Measurements from ENCODE around the gene REXO4. TPM values are rescaled to one million over a fixed set of nuclear protein-coding genes. Genes with fewer than 3 reads are reported as not detected.

The REXO4 gene
- total RNA-seq, 1 experiment from 2014 or later = 43.6 TPM

- POLR2A ChIA-PET = no interaction called here
- H3K4me1 Mint-ChIP-seq (ENCODE audit: low read depth, unreplicated experiment) = no peaks in the 10 kb centered on the region
Observed at GRCh38 chr9:133380734-133381133, 37.1 kb downstream of the REXO4 start.

GRCh38 chr9:133379153-133380086 lies 38.4 kb downstream of the REXO4 start:
- CTCF ChIA-PET = no interaction called here
- H3K4me3 Mint-ChIP-seq (ENCODE audit: unreplicated experiment) = no peak overlapping the region
- 0 out of 2 replicates have a peak, but pooled peaks cover under 1% of the 10 kb centered on the region for H3K4me1 ChIP-seq
- DNase-seq = no peak
- H3K27me3 ChIP-seq (replicated peaks; ENCODE audit: control insufficient read depth, insufficient read depth, low read length) = no peaks in the 10 kb centered on the region
- BruUV-seq (replicated peaks) = no TSS peak
- TF ChIP-seq CTCF (IDR thresholded peaks at IDR 0.05; ENCODE audit: insufficient read depth in 1 of 2, low read depth in 1 of 2, low read length in 1 of 2, severe bottlenecking in 1 of 2, unreplicated experiment in 1 of 2) = no peak
- H3K36me3 ChIP-seq (ENCODE audit: control insufficient read depth, insufficient read depth, low read length) = no peaks in the 10 kb centered on the region
- POLR2A ChIA-PET = no interaction called here
- intact Hi-C loops (cut with micrococcal nuclease; ENCODE audit: unreplicated experiment) = no loop called here
- no peak overlapping the region for H3K27ac Mint-ChIP-seq (ENCODE audit: unreplicated experiment)
- H3K36me3 Mint-ChIP-seq (ENCODE audit: insufficient read depth, unreplicated experiment) = peaks cover 15% of the 10 kb centered on the region
- H3K9me3 Mint-ChIP-seq (ENCODE audit: unreplicated experiment) = no peaks in the 10 kb centered on the region
- H3K4me3 ChIP-seq (ENCODE audit: low read depth, low read length) = no peak overlapping the region
- H3K27me3 Mint-ChIP-seq (ENCODE audit: insufficient read depth, unreplicated experiment) = no peaks in the 10 kb centered on the region
- no peaks in the 10 kb centered on the region for H3K4me1 Mint-ChIP-seq (ENCODE audit: low read depth, unreplicated experiment)
- no peaks in the 10 kb centered on the region for H3K9me3 ChIP-seq

More at GRCh38 chr9:133380734-133381133, 37.1 kb downstream of the REXO4 start:
- no peak overlapping the region for H3K4me3 Mint-ChIP-seq (ENCODE audit: unreplicated experiment)
- CTCF ChIA-PET = no interaction called here
- peaks cover 5% of the 10 kb centered on the region for H3K36me3 Mint-ChIP-seq (ENCODE audit: insufficient read depth, unreplicated experiment)
- H3K27me3 ChIP-seq (replicated peaks; ENCODE audit: control insufficient read depth, insufficient read depth, low read length) = no peaks in the 10 kb centered on the region
- no peak overlapping the region for H3K27ac Mint-ChIP-seq (ENCODE audit: unreplicated experiment)
- BruUV-seq (replicated peaks) = no TSS peak
- no peak for TF ChIP-seq CTCF (IDR thresholded peaks at IDR 0.05; ENCODE audit: insufficient read depth in 1 of 2, low read depth in 1 of 2, low read length in 1 of 2, severe bottlenecking in 1 of 2, unreplicated experiment in 1 of 2)
- no peaks in the 10 kb centered on the region for H3K36me3 ChIP-seq (ENCODE audit: control insufficient read depth, insufficient read depth, low read length)
- H3K9me3 Mint-ChIP-seq (ENCODE audit: unreplicated experiment) = no peaks in the 10 kb centered on the region
- no peaks in the 10 kb centered on the region for H3K4me1 ChIP-seq
- intact Hi-C loops (cut with micrococcal nuclease; ENCODE audit: unreplicated experiment) = no loop called here
- H3K27me3 Mint-ChIP-seq (ENCODE audit: insufficient read depth, unreplicated experiment) = no peaks in the 10 kb centered on the region
- no peak overlapping the region for H3K4me3 ChIP-seq (ENCODE audit: low read depth, low read length)
- DNase-seq = no peak
- no peaks in the 10 kb centered on the region for H3K9me3 ChIP-seq

GRCh38 chr9:133378408-133378962 lies 39.3 kb downstream of the REXO4 start:
- no peak for TF ChIP-seq CTCF (IDR thresholded peaks at IDR 0.05; ENCODE audit: insufficient read depth in 1 of 2, low read depth in 1 of 2, low read length in 1 of 2, severe bottlenecking in 1 of 2, unreplicated experiment in 1 of 2)
- Mint-ChIP-seq H3K9me3 (ENCODE audit: unreplicated experiment) (no peaks in the 10 kb centered on the region), H3K4me1 (ENCODE audit: low read depth, unreplicated experiment) (no peaks in the 10 kb centered on the region), H3K36me3 (ENCODE audit: insufficient read depth, unreplicated experiment) (peaks cover 22% of the 10 kb centered on the region), H3K4me3 (ENCODE audit: unreplicated experiment) (no peak overlapping the region), H3K27me3 (ENCODE audit: insufficient read depth, unreplicated experiment) (no peaks in the 10 kb centered on the region), H3K27ac (ENCODE audit: unreplicated experiment) (no peak overlapping the region)
- BruUV-seq (replicated peaks) = no TSS peak
- H3K27me3 ChIP-seq (replicated peaks; ENCODE audit: control insufficient read depth, insufficient read depth, low read length) = no peaks in the 10 kb centered on the region
- ChIA-PET CTCF (interaction anchor here (0.6 to 0.9 kb wide), 2 partner anchors 19 to 190 kb away, joined by 3 read pairs; no protein-coding TSS in a partner anchor), POLR2A (interaction anchor here (0.6 to 1.0 kb wide), 3 partner anchors 8 to 82 kb away, joined by 3 to 9 read pairs (median 5); partner anchors contain the start of gene CACFD1)
- no peak for DNase-seq
- no peaks in the 10 kb centered on the region for H3K36me3 ChIP-seq (ENCODE audit: control insufficient read depth, insufficient read depth, low read length)
- peaks cover 6% of the 10 kb centered on the region; the same call in 1 of the 2 replicates for H3K4me1 ChIP-seq
- H3K9me3 ChIP-seq = no peaks in the 10 kb centered on the region
- intact Hi-C loops (cut with micrococcal nuclease; ENCODE audit: unreplicated experiment) = no loop called here
- H3K4me3 ChIP-seq (ENCODE audit: low read depth, low read length) = no peak overlapping the region

All from Caco-2 (cell line).